Measurements from ENCODE around the gene CTNND2.

- TF ChIP-seq MGA (IDR thresholded peaks at IDR 0.05): no peak
- TF ChIP-seq JUNB (CRISPR knock-in tag; conservative IDR thresholded peaks at IDR 0.05): no peak
- TF ChIP-seq PCBP2 (IDR thresholded peaks at IDR 0.05; ENCODE audit: low read depth, low read length, poor library complexity, severe bottlenecking): no peak
- TF ChIP-seq PML (IDR thresholded peaks at IDR 0.05; ENCODE audit: low read length): no peak
- TF ChIP-seq CCAR2 (IDR thresholded peaks at IDR 0.05; ENCODE audit: low read depth, low read length): no peak
- no peak for TF ChIP-seq ZNF224 (CRISPR knock-in tag; IDR thresholded peaks at IDR 0.05)
- no peak for TF ChIP-seq JUN (IDR thresholded peaks at IDR 0.05; ENCODE audit: borderline replicate concordance, low read depth, low read length)
- no peak for TF ChIP-seq JUN (CRISPR knock-in tag; IDR thresholded peaks at IDR 0.05; ENCODE audit: borderline replicate concordance)
Measured at GRCh38 chr5:11252075-11252474, 652.2 kb downstream of the CTNND2 start.

All from K562 (cell line).